ENCODE data around the gene RC3H1.
"Not testable (repeated sequence)": the region's sequence is repeated elsewhere in the genome, so short reads cannot be mapped to it uniquely, and the experiment has no call there.

RC3H1 gene

DNA sequence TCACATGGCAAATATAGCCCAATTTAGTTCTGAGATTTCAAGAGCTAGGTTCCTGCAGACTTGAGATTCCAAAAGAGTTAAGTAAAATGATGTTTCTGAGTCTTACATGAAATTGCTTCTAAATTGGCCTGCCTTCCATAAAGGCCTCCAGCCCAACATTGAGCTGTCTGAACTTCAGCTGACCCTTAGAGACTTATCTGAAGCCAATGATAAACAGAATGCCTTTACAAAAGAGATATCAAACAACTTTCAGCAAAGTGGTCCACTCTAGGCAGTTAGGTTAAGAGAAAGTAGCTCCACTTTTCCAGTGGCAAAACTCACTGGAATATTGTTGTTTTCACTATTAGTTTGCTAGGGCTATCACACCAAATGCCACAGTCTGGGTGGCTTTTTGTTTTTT is 6.3 kb upstream of the RC3H1 start:
- no peak for DNase-seq (ENCODE audit: low read depth in 2 of 2)

DNA sequence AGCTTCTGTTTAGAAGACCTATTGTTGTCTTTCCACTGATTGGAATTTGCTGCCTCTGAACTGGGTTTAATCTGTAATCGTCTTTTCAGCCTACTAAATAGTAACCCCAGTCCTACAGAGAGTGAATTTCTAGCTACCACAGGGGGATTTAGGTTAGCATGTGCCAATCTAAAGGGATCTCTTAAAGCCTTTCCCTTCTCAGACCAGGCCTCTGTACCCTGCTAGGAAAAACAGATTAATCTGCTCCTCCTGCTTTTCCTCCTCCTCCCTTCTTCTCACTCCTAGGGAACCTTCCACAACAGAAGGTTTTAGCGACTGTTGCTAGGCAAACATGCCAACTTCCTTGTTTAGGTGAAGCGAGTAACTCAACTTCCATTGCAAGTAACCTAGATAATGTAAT is 1.3 kb upstream of the RC3H1 start:
- DNase-seq (ENCODE audit: low read depth in 2 of 2), result no peak

DNA sequence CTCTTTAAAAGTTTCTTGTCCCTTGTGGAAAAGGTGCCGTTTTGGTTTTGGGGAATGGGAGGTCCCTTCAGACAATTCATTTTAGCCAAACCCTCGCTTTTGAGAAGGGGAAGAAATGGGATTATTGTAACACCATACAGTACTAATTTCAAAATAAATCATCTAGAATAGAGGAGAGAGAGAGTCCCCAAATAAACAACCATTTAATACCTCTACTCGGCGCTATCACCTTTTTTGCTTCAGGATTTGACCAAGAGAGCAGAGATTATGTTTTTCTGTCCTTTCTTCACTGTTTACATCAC is 770 bp upstream of the RC3H1 start:
- no peak for DNase-seq (ENCODE audit: low read depth in 2 of 2)

DNA sequence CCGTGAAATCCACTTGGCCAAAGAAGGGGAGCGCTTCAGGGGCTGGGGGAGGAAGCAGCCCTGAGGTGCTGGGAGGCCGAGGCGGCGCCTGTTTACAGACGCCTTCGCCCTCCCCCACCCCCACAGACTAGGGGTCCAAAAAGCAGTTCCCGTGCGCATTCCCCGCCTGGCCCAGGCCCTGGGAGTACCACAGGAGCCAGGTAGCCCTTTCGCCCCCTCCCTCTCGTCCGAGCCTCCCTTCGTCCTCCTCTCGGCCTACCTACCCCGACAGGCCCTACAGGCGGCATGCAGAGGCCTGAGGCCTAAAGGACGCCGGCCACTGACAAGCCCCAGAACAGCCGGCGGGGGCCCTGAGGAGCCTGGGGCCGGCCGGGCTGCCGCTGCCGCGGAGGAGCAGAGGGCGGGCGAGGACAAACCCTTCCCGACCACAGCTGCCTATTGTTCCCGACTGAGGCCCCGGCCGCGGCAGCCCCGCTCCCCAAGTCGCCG is 522 bp downstream of the RC3H1 start:
- DNase-seq (ENCODE audit: low read depth in 2 of 2), result peak in 1 of 2 donors; percentile 21

DNA sequence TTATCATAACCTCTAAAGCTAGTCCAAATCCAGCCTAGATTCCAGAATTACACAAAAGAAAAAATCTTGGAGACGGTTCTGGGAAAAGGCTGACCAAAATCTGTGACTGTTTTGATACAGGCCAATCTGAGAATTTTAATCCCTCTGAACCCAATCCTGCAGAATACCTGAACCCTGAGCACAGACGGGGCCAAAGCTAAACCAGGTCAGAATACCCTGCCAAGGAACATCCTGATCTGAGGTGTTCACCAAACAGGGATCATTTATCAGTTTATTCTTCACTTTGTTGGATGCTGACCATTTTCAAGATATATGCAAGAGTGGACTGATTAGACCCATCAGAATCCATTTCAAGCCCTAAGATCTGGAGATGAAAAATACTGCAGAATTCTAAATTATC is 3.6 kb downstream of the RC3H1 start:
- no peak for DNase-seq (ENCODE audit: low read depth in 2 of 2)

DNA sequence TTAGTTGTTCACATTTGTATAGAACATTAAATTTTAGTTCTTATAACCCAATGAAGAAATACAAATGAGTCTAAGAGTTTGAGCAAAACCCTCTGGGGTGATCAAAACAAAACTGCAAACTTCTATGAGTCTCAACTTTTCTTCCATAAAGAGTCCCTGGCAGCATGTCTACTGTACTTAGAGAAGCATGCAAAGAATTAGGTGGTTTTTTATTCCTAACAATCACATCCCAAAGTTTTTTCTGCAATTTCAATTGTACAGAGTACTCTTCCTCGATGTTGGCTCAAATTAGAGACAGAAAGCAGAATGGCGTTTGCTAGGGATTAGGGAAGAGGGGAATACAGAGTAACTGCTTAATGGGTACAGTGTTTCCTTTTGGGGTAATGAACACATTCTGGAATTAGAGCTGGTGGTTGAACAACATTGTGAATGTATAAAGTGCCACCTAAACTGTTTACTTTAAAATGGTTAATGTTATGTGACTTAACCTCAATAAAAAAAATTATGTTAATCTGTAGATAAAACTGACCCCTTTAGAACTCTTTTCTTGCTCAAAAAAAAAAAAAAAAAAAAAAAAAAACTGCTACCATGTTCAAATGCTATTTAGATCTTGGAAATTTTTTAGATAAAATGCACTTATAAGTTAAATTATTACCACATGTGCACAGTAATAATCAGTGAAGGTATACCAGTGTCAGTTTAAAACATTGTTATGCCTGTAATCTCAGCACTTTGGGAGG is 4.8 kb downstream of the RC3H1 start:
- no peak for DNase-seq (ENCODE audit: low read depth in 2 of 2)

DNA sequence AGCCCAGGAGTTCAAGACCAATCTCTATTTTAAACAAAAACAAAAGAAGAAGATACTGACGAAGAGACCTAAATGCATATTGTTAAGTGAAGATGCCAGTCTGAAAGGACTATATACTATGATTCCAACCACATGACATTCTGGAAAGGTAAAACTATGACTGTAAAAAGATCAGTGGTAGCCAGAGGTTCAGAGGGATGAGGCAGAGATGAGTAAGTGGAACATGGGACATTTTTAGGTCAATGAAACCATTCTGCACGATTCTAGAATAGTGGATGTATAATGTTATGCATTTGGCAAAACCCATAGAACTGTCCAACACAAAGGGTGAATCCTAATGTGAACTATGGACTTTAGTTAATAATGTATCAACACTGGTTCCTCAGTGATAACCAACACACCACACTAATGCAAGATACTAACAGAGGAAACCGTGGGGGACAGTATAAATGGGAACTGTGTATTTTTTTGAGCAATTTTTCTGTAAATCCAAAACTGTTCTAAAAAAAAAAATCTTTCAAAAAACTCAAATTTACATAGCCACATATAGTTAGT is 8.2 kb downstream of the RC3H1 start:
- no peak for DNase-seq (ENCODE audit: low read depth in 2 of 2)

DNA sequence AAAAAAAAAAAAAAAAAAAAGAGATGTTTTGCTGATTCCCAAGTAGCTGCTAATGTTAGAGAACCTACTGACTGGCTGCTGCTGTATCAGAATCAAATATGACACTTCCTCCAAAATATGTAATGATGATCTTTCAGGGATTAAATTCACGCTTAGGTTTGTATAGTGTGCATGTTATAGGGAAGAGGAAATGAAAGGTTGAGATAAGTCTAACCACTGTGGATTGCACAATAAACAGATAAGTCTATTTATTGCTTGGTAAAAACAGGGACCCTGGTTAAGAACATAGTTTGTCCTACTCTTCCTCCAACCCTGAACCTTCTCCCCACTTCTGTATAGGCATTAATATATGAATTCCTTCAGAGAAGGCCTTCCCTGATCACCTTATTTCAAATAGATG is 13.2 kb downstream of the RC3H1 start:
- no peak for DNase-seq (ENCODE audit: low read depth in 2 of 2)

DNA sequence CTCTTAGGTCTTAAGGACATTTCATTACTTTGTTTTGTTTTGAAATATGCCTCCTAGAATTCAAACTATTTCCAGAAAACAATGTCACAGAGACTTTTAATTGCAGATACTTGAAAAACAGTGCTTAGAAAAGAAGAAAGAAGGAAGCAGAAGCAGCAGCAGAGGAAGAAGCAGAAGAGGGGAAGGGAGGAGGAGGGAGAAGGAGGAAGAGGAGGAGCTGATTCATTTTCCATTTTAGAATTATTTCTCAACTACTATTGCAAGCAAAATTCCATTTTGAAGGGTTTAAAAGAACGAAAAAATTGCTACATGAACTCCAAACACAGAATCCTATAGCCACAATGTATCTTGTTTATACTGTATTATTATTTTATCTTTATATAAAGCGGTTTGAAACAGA is 13.9 kb downstream of the RC3H1 start:
- DNase-seq (ENCODE audit: low read depth in 2 of 2), result no peak

DNA sequence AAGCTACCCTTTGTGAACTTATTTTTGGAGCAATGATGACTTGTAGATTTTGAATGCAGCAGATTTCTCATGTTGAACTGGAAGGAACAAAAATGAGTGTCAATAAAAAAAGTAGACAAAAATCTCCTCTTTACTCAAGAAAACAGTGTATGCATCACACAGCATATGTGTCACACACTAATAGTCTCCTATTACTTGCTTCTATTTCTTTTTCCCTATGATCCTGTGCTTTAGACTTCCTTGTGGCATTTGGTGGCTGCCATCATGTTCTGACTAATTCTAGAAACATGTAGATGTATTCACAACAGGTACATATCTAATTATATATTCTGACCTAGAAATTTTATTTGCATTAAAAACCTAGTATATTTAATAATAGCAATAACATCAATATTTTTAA is 14.3 kb downstream of the RC3H1 start:
- DNase-seq (ENCODE audit: low read depth in 2 of 2), result no peak

DNA sequence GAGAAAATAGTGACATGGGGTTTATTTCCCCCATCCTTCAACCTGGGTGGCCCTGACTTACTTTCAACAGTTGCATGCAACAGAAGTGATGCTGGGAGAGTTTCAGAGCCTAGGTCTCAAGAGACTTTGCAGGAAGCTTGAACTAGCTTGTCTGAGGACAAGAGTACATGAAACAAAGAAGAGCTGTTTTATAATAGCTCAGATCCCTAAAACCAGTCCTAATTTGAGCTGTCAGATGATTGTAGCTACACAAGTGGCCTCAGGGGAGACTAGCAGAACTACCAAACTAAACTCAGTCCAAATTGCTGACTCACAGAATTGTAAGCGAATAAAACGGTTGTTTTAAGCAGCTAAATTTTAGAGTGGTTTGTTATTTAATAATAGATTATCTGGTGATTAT is 17.1 kb downstream of the RC3H1 start:
- no peak for DNase-seq (ENCODE audit: low read depth in 2 of 2)

DNA sequence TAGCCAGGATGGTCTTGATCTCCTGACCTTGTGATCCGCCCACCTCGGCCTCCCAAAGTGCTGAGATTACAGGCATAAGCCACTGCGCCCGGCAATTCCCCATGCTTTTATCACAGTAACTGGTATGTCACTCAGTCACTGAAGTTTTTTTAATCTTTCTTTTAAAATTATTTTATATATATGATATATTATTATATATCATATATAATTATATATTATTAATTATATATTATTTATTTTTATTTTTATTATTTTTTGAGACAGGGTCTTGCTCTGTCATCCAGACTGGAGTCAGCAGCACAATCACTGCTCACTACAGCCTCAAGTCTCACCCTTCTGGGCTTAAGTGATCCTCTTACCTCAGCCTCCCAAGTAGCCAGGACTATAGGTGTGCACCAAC is 18.3 kb downstream of the RC3H1 start:
- DNase-seq (ENCODE audit: low read depth in 2 of 2), result no peak

DNA sequence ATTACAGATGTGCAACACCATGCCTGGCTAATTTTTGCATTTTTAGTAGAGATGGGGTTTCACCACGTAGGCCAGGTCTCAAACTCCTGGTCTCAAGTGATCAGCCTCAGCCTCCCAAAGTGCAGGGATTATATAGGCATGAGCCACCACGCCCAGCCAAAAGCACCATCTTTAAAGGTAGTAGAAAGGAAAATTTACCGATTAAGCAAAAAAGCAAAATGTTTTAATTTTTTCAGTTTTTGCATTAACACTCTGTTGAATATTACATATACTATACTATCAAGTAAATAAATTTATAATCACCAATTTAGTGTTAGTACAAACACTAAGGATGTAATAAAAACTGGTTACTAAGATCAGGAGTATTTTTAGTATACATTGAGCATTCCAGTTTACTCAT is 20.6 kb downstream of the RC3H1 start:
- DNase-seq (ENCODE audit: low read depth in 2 of 2), result no peak

DNA sequence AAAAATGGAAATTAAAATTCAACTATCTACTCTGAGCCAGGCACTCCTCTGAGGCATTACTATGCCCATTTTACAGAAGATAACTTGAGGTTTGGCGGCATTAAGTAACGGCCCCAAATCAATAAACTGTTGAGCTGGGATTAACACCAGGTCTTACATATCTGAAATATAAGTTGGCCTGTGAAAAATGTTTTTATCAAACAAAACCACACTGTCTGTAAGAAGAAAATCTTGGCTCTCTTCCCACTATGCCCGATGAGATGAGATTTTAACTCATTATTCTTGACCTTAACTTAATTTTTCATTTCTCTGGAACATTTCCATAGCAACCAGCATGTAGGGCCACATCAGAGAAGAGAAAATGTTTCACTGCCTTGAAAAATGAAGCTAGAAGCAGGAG is 21.8 kb downstream of the RC3H1 start:
- no peak for DNase-seq (ENCODE audit: low read depth in 2 of 2)

DNA sequence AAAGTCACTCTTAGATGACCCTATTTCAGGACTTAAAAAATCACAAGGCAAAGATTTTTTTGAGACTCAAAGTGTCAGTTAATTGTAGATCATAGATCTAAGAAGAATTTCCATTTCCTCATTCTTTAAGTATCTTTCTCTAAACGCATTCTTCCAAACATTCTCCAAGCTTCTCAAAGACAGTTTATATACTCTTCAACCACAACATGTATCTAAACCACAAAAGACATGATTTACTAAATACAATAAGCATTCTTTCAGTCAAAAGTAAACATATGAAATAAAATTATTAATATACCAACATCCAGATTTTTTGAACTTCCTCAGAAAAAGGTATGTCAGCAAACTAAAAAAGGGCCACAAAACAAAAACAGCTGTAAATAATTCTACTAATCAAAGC is 24.4 kb downstream of the RC3H1 start:
- DNase-seq (ENCODE audit: low read depth in 2 of 2), result no peak

DNA sequence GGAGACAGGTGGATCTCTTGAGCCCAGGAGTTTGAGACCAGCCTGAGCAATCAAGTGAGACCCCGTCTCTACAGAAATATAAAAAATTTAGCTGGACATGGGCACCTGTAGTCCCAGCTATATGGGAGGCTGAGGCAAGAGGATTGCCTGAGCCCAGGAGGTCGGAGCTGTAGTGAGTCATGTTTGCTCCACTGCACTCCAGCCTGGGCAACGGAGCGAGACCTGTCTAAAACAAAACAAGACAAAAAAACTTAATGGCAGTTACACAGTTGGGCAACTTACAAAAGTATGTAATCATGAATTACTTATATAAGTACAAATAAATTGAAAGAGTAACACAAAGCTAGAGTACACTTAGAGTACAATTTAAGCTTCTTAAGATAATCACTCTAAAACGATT is 25.2 kb downstream of the RC3H1 start:
- DNase-seq (ENCODE audit: low read depth in 2 of 2), result no peak

DNA sequence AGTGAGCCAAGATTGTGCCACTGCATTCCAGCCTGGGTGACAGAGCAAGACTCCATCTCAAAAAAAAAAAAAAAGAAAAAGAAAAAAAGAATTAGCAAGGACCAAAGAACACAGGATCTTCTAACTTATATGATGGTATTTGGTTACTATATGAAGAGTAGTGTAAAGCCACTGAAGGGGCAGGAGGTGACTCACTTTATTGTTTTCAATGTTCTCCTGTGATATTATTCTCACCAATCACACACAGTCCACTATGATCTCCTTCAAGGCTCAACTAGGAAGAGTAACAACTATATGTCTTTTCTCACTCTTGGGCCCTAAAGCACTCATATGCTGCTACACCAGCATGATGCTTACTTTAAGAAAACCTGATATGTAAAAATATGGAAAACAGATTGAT is 26.7 kb downstream of the RC3H1 start:
- no peak for DNase-seq (ENCODE audit: low read depth in 2 of 2)

DNA sequence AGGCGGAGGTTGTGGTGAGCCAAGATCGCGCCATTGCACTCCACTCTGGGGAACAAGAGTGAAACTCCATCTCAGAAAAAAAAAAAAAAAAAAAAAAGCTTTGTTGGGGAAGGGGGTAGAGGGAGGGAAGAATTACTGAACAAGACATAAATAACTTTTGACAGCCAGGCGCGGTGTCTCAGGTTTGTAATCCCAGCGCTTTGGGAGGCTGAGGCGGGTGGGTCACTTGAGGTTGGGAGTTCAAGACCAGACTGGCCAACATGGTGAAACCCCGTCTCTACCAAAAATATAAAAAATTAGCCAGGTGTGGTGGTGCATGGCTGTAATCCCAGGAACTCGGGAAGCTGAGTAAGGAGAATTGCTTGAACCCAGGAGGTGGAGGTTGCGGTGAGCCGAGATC is 28.2 kb downstream of the RC3H1 start:
- DNase-seq (ENCODE audit: low read depth in 2 of 2), result not testable (repeated sequence)

DNA sequence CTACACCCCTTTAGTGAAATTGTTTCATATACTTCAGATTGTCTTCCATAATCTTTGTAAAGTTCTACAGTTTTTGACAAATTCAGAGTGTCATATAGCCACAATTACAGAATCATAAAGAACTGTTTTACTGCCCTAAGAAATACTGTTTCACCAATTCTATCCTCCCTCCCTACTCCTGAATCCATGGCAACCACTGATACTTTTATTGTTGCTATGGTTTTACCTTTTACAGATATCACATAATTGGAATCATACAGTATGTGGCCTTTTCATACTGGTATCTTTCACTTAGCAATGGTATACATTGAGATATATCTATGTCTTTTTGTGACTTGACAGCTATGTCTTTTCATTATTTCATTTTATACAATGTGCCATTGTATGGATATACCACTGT is 34.1 kb downstream of the RC3H1 start:
- no peak for DNase-seq (ENCODE audit: low read depth in 2 of 2)

DNA sequence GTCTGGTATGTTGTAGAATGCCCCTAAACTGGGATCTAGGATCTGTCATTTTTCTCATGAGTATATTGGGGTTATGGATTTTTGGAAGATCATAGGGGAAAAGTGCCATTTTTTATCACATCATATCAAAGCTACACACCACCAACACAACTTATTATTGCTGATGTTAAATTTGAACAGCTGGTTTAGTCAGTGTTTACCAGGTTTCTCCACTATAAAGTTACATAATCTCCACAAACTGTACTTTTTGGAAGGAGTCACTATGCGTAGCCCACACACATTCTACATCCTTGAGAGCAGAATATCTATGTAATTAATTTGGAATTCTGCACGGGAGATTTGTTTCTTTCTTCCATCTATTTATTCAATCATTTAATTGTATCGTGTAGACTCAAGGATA is 35.2 kb downstream of the RC3H1 start:
- no peak for DNase-seq (ENCODE audit: low read depth in 2 of 2)

DNA sequence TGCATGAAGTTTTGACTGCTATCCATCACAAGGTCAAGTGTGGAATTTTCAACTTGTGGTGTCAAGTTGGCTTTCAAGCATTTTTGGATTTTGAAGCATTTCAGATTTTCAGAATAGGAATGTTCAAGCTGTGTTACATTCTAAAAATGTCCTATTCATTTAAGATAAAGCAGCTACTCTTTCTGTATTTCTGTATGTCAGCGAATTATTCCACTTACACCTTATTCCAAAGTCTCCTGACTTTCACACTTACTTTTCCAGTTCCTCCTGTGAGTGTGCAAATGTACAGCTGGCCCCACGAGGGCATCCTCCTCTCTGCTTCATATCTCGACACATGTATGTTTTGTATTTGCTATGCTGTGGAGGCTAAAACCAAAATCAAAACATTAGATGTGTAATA is 51.9 kb downstream of the RC3H1 start:
- DNase-seq (ENCODE audit: low read depth in 2 of 2), result no peak

DNA sequence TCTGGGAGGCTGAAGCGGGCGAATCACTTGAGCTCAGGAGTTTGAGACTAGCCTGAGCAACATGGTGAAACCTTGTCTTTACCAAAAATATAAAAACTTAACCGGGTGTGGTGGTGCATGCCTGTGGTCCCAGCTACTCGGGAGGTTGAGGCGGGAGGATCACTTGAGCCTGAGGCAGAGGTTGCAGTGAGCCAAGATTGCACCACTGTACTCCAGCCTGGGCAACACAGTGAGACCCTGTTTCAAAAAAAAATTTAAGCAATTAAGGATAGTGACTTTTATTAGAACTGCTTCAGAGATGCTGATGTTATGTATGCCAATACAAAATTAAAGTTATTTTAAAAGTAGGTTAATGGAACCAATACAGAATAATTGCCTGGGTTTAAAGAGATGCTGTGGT is 56.3 kb downstream of the RC3H1 start:
- DNase-seq (ENCODE audit: low read depth in 2 of 2), result not testable (repeated sequence)

DNA sequence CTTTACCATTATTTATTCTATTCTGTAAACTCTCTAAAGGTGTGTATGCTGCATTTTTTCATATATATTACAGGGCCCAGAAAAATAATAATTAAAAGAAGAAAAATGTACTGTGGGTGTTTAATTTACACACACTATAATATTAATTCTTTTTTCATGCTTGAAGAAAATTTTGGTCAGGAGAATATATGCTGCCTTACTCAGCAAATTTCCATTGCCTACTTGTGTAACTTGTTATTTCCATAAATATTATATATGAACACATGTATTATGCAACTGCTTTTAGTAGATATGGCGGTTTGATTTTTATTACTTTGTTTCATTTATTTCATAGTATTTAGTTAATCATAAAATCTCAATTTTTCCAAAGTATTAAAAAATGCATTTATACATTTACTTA is 58.7 kb downstream of the RC3H1 start:
- DNase-seq (ENCODE audit: low read depth in 2 of 2), result no peak

DNA sequence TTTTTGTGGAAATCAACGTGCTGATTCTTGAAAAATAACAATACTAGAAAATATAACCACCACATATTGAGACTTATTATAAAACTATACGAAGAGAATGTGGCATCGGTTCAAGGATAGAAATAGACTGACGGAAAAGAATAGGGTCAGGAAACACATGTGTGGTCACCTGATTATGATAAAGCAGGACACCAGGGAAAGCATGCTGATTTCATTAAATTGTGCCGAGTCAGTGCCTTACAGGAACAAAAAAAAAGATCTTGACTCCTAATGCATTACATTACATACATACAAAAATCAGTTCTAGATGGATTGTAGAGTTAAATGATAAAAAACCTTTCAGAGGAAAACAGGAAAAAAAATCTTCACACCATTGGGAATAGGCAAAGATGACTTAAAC is 61.5 kb downstream of the RC3H1 start:
- DNase-seq (ENCODE audit: low read depth in 2 of 2), result no peak

All from stimulated activated CD4-positive, alpha-beta T cell treated with anti-CD3 and anti-CD28 coated beads, Interleukin-1b, Interleukin-23, amount 100 ng/mL, for 4 hours (primary cell).